HepG2 (cell line): ENCODE measurements around the gene SOX12. TPM values are rescaled to one million over a fixed set of nuclear protein-coding genes. Genes with fewer than 3 reads are reported as not detected.

ENCODE experiments used
- KIAA2018 ChIP-seq: sonication (generic); formaldehyde crosslinking; IDR thresholded peaks from 2 replicates; pipeline ENCODE4 v1.5.0; 2020; ENCODE audit warnings: mild to moderate bottlenecking, missing genetic modification reagents, borderline replicate concordance
- KLF6 ChIP-seq: IDR thresholded peaks from 2 replicates; pipeline ENCODE4 v1.8.0; 2016; ENCODE audit warnings: missing biosample characterization, missing genetic modification reagents
- NFKB2 ChIP-seq: sonication (generic); formaldehyde crosslinking; IDR thresholded peaks from 2 replicates; pipeline ENCODE4 v1.4.0; 2020; ENCODE audit warnings: missing genetic modification reagents, borderline replicate concordance
- NFYB ChIP-seq: sonication (generic); formaldehyde crosslinking; IDR thresholded peaks from 2 replicates; pipeline ENCODE4 v1.4.0; 2020; ENCODE audit warnings: missing genetic modification reagents
- PRMT3 ChIP-seq: sonication (generic); formaldehyde crosslinking; IDR thresholded peaks from 2 replicates; pipeline ENCODE4 v1.8.1; 2022; ENCODE audit warnings: low read depth, mild to moderate bottlenecking, moderate library complexity, missing genetic modification reagents, borderline replicate concordance
- RELA ChIP-seq: sonication (generic); formaldehyde crosslinking; IDR thresholded peaks from 2 replicates; pipeline ENCODE4 v1.4.0; 2020; ENCODE audit warnings: missing genetic modification reagents
- TFDP2 ChIP-seq: sonication (generic); formaldehyde crosslinking; IDR thresholded peaks from 2 replicates; pipeline ENCODE4 v1.4.0; 2020; ENCODE audit warnings: missing genetic modification reagents
- ZFX ChIP-seq: sonication (generic); formaldehyde crosslinking; IDR thresholded peaks from 2 replicates; pipeline ENCODE4 v1.4.0; 2020; ENCODE audit warnings: mild to moderate bottlenecking, low read depth, missing genetic modification reagents, moderate library complexity
- ZNF644 ChIP-seq: IDR thresholded peaks from 2 replicates; pipeline ENCODE4 v1.6.1; 2016; ENCODE audit warnings: low read depth
- ZNF670 ChIP-seq: sonication (generic); formaldehyde crosslinking; IDR thresholded peaks from 2 replicates; pipeline ENCODE4 v1.8.0; 2022; ENCODE audit warnings: mild to moderate bottlenecking, missing genetic modification reagents, borderline replicate concordance
- ZNF713 ChIP-seq: sonication (generic); formaldehyde crosslinking; IDR thresholded peaks from 2 replicates; pipeline ENCODE4 v1.4.0; 2020; ENCODE audit warnings: mild to moderate bottlenecking, missing genetic modification reagents
- ZSCAN20 ChIP-seq: sonication (generic); formaldehyde crosslinking; IDR thresholded peaks from 2 replicates; pipeline ENCODE4 v1.4.0; 2020; ENCODE audit warnings: missing genetic modification reagents, mild to moderate bottlenecking, borderline replicate concordance
- polyA plus RNA-seq, 8 experiments: library from polyadenylated mRNA; depleted of rRNA in 3 of 8; stranded (reverse) in 7 of 8; unstranded in 1 of 8; fragments of >200 nt; fragmentation: Illumina TruSeq in 4 of 8; extraction: Trizol in 4 of 8; gene quantifications; 2 replicates each; pipeline versions ENCODE4 v1.2.1 to v1.2.3, GENCODE V29; 2011 to 2016; ENCODE audit warnings: low read depth in 4 of 8, missing spikeins in 1 of 8, mixed read lengths in 1 of 8; ENCODE audit not compliant: insufficient read depth in 1 of 8
- total RNA-seq, 5 experiments: library from RNA; depleted of rRNA; stranded (reverse); fragments of >200 nt; fragmentation: Illumina TruSeq; extraction: Trizol; gene quantifications; 2 replicates each; pipeline ENCODE4 v1.2.3, GENCODE V29; 2016; ENCODE audit warnings: low read depth in 1 of 5
- TF ChIP-seq, protein P1 (sequence below): fragments of 450-650 bp; IDR thresholded peaks from 2 replicates; pipeline ENCODE4 v1.6.1; 2016

The SOX12 gene
- total and polyA plus RNA-seq, 2 of the 13 experiments (the other 11 are each of a cell fraction or from before 2014, with no cell fraction given), result 10.0 to 18.7 TPM

DNA sequence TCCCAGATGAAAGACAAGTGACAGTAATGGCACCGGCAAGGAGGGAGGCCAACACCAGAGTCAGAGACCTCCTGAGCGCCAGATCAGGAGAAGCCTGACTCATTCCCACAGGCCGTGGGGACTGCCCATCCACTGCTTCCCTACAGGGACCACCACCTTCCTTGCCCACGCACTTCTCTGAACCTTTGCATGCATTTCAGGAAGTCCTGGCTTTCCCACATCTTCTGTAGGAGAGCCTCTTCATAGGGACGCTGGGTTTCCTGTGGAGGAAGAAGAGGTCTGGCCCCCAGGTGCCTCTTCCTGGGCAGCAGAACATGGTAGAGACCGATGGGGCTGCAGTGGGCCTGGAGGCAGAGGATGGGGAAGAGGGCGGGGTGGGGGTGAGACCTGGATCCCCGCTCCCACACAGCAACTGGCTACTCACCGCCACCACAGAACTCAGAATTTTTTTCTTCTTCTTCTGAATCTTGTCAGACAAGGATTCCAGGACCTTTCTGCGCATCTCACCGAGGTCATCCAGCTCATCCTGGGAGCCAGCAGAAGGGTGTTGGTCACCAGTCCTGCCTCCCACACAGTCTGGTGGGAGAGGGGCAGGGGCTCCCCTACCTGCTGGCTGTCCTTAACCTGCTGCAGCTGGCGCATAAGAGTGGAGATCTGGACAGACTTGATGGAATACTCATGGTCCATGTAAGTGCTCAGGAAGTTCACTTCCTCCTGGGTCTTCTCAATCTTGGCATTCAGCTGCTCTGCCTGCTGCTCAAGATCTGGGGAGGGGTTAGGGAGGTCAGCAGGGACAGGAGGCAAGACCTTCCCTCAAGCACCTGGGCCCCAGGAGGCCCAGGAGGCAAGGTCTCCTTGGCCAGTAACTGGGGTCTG lies 48.5 kb upstream of the SOX12 start (continued):
- TF ChIP-seq KIAA2018 (CRISPR knock-in tag), result no peak
- TF ChIP-seq ZSCAN20 (CRISPR knock-in tag), result no peak
- no peak for TF ChIP-seq RELA (CRISPR knock-in tag)
- TF ChIP-seq PRMT3 (CRISPR knock-in tag), result no peak
- no peak for TF ChIP-seq ZFX (CRISPR knock-in tag)
- no peak for TF ChIP-seq KLF6 (CRISPR knock-in tag)
- no peak for TF ChIP-seq TFDP2 (CRISPR knock-in tag)
- TF ChIP-seq, protein P1, sequence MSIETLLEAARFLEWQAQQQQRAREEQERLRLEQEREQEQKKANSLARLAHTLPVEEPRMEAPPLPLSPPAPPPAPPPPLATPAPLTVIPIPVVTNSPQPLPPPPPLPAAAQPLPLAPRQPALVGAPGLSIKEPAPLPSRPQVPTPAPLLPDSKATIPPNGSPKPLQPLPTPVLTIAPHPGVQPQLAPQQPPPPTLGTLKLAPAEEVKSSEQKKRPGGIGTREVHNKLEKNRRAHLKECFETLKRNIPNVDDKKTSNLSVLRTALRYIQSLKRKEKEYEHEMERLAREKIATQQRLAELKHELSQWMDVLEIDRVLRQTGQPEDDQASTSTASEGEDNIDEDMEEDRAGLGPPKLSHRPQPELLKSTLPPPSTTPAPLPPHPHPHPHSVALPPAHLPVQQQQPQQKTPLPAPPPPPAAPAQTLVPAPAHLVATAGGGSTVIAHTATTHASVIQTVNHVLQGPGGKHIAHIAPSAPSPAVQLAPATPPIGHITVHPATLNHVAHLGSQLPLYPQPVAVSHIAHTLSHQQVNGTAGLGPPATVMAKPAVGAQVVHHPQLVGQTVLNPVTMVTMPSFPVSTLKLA, result no peak
- no peak for TF ChIP-seq NFYB (CRISPR knock-in tag)
- TF ChIP-seq ZNF713 (CRISPR knock-in tag), result no peak
- TF ChIP-seq NFKB2 (CRISPR knock-in tag), result no peak
- TF ChIP-seq ZNF644 (CRISPR knock-in tag), result no peak
- TF ChIP-seq ZNF670 (CRISPR knock-in tag), result no peak
- TF ChIP-seq, all 625 proteins: peak for 0
